ENCODE measurements around the gene PDYN.

The PDYN gene

DNA sequence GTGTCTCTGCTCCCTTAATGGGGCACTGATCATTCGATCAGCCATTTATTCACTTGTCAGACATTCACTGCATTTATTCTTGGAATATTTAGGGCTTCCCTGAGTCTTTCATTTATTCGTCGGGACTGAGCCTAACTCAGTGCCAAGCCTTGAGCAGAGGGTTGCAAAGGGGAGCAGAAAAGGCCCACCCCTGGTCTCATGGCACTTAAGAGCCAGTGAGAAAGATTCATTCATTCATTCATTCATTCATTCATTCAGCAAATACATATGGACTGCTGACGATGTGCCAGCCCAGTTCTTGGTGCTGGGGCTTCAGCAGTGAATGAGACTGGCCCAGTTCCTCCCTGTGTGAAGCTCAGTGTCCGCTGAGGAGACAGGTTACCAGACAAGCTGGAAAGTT lies 62.0 kb downstream of the PDYN start:
- no peak for DNase-seq

DNA sequence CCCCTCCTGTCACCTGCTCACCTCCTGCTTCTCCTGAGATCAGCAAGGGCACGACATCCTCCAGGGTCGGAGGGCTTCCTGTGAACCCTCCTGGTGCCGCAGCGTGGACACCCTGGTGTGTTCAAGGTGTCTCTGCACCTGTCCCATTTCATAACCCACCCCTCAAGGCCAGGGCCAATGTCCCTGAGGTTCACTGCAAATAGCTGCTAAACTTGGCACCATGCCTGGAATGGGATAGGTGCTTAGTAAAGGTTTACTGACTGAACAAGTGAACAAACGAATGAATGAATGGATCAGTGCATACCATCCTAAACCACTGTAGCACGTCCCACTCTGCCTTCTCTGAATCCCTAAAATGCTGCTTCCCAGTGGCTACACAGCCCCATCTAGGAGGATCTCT lies 63.7 kb downstream of the PDYN start:
- DNase-seq: no peak

DNA sequence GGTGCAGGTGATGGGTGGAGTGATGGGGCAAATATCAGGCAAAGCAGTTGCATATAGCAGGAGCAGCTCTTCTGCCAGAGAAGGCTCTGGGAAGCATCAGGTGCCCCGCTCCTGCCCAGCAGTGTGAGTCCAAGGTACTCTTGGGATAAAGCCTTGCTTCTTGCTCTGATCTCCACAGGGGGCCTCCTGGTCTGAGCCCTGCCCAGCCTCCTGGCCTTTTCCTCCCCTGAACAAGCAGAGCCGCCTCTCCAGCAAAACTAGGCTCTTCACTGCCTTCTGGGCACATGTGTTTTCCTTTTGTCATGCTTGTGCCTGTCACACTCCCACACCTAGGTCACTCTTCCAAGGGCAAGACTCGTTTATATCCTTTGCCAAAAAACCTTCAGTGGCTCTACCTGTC lies 64.4 kb downstream of the PDYN start:
- no peak for DNase-seq

DNA sequence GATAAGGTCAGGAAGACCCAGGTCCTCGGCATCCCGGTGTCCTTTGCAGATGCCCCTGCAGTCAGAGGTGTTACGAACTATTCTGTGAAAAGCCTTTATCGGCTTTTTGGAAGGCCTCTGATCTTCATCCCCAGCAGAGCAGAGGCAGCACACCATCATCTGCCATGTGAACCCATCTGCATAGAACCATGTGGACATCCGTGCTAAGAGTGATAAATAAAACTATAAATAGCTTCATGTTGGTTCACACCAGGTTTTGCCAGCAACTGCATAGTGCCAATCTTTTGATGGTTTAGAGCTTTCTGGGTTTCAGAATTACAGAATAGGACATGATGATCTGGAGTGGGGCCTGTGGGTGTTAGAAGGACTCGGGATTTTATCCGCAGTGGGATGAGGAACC lies 65.1 kb downstream of the PDYN start:
- no peak for DNase-seq
